ENCODE results near the gene GRB14. TPM values are rescaled to one million over a fixed set of nuclear protein-coding genes. Genes with fewer than 3 reads are reported as not detected.
"Not testable (repeated sequence)": the region's sequence is repeated elsewhere in the genome, so short reads cannot be mapped to it uniquely, and the experiment has no call there.

GRB14 gene
- total RNA-seq, 1 donor from 2014 or later = 0.43 TPM

DNA sequence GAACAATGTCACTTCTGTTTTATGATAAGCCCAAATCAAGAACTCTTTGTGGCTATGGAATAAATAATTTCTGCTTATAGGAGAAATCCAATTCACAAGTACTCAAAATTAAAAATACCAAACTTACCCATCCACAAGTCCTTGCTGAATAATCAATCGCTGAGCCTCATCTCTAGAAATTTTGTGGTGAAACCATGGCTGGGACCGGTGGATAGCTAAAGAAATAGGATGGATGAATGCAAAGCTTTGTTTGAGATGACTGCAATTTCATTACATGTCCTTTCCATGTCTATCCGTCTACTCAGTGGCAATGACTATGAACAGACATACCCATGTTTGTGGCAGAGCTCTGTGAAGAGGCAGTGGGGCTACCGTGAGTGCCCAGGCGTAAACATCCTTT, 124.4 kb downstream of the GRB14 start:
- no peak for DNase-seq (ENCODE audit: low read depth)

DNA sequence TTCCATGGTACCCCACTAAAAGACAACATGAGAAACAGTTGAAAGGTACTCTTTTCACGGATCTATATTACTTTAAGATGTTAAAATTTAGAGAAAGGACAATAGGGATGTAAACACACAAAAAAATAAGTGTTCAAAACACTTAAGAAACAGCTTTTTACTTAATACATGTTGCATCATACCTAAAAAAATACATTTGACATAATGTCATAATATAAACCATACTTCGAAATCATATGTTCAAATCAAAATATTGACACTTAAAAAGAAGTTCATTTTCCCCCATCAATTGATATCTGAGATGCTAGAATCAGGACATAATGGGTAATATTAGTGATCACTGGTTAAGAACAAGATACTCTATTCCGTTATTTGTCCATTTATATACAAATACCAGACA, 124.9 kb downstream of the GRB14 start:
- DNase-seq (ENCODE audit: low read depth) = no peak

- DNase-seq (ENCODE audit: low read depth) = peak; percentile 71
These were observed 125.6 kb downstream of the GRB14 start for GRCh38 chr2:164495491-164496223.

DNA sequence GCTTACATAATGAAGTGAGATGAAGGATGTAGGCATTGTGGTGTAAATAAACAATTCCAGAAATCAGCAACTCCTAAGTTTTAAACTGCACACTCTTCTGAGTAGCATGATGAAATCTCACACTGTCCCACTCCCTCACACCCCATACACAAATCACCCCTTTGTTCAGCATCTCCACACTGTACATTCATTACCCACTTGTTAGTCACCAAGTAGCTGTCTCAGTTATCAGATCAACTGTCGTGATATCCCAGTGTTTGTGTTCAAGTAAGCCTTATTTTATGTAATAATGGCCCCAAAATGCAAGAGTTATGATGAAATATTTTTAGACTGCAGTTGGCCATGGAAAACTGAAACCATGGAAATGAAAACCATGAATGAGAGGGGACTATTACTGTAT, 135.7 kb downstream of the GRB14 start:
- DNase-seq (ENCODE audit: low read depth) = no peak

DNA sequence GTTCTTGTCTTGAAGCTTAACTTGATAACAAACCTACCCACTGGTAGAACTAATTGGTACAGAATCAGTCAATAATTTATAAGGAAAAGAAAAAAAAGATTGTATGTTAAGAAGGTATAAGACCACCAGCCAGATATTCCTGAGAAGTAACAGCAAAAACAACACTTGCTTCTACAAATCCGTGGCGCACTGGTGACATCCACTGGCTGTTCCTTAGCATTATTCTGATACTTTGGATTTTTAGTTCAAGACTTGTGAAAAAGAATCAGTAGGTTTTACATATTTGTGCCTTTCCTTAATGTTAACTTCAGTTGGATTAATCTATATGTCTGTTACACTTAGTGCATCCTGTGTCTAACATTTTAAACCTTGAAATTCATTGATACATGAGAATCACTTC, 141.8 kb downstream of the GRB14 start:
- DNase-seq (ENCODE audit: low read depth) = peak; percentile 46

DNA sequence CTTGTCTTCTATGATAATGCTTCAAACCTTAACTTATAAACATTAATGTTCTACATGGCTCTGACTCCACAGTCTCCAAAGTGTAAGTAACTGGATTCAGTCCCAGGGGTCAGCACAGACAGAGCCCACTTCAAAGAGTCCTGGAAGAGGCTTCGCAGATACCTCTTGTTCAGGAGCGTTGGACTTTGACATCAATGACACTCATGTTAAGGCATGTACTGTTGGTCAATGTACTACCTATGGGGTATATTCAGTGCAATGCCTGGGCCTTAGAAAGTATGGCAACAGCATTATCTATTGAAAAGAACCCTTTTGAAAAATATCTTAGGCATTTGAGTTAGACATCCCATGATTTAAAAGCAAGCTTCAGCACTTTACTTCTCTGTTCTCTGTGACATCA, 143.1 kb downstream of the GRB14 start:
- no peak for DNase-seq (ENCODE audit: low read depth)

- DNase-seq (ENCODE audit: low read depth) = no peak
These were observed 146.4 kb downstream of the GRB14 start for GRCh38 chr2:164474873-164475272.

DNA sequence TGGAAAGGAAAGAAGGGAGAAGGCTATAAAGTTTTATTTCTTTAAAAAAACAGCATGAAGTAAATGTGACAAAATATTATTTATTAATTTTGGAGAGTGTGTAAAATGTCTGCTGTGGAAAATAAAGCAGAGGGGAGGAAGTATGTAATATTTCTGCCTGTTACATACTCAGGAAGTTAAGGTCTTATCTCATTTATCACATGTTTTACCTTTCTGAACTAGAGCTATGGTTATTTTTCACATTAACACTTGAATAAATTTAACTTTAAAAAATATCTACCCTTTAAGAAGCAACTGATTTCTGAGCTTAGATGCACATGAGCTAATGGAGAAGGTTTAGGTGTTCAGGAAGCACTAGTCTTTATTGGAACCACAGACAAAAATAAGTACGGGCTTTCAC, 148.3 kb downstream of the GRB14 start:
- DNase-seq (ENCODE audit: low read depth) = no peak

- DNase-seq (ENCODE audit: low read depth) = not testable (repeated sequence)
These were observed 156.2 kb downstream of the GRB14 start for GRCh38 chr2:164465047-164465446.

GRCh38 chr2:164464376-164464775, 156.9 kb downstream of the GRB14 start:
- no peak for DNase-seq (ENCODE audit: low read depth)

GRCh38 chr2:164458792-164459191, 162.5 kb downstream of the GRB14 start:
- no peak for DNase-seq (ENCODE audit: low read depth)

GRCh38 chr2:164457271-164457670, 164.0 kb downstream of the GRB14 start:
- peak; percentile 55 for DNase-seq (ENCODE audit: low read depth)

DNA sequence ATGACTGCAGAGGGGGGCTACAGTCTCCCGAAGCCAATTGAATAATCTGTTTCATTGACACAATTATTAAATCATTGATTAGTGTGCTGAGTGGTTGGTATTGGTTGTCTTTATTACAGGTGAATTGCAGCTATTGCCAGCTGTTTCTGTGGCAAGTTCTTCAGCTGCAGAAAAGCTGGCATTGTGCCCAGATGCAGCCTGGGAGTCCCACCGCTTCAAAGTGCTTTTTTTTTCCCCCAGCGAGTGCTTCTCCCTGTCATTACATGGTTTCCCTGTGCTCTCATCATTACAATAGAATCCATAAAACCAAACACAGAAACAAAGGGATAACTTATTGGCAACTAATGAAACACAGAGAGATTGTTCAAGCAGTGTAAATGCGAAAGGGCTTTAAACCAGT, 164.7 kb downstream of the GRB14 start:
- no peak for DNase-seq (ENCODE audit: low read depth)

DNA sequence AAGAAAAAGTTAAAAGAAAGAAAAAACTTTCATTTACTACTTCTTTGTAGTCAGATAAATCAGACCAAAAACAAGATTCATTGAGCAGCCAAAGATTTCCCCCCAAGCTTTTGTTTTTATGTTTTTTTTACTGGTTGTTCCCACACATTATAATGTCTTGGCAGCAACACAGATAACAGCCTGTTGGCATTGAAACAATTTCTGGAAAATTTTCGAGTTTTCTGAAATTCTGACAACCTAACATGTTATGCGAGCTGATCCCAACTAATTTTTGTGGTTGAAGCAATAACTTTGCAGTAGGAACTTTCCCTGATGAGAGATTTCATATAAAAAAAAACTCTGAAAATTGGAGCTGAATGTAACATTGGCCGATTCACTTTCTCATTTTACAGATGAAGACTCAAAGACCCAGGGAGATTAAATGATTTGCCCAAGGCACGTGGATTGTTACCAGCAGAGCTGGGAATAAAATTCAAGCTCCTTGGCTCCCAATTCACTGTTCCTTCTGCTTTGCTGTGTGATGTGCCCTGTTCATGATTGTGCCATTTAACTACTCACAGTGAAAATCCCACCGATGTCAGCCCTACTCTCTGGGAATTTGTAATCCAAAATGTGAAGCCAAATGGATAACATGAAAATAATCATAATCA, 167.5 kb downstream of the GRB14 start:
- no peak for DNase-seq (ENCODE audit: low read depth)

DNA sequence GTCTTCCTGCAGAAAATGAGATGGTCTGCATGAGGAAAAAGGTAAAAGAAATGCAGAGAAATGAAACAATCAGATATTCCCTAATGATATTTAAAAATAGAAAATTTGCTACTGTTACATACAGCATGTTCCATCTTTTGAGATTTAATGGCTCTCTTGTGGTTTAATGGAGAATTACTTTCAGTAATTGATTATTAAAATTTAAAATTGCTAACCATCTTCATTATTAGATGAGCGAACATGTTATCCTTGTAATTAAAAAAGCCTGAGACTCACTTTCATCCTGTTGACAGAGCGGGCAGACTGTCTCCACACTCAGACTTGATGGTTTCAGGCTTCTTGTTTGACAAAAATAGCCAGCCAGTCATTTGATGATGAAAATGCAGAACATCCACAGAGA, 171.0 kb downstream of the GRB14 start:
- DNase-seq (ENCODE audit: low read depth) = no peak

DNA sequence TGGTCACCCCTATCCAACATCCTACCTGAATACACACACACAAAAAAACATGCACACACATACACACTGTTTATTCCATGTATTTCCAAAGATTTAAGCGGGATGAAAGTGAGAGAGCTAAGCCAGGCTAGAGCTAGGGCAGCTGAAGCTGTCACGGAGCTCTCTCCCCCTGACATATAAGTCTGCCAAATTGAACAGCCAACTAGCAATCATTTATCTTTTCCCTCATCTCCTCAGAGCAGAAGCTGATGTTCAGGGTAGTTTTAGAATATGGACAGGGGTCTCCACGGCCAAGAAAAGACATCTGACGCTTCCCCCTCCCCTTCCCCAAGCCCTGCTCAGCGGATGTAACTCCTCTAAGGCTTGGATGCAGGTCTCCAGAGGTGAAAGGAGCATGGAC, 171.6 kb downstream of the GRB14 start:
- DNase-seq (ENCODE audit: low read depth) = no peak

- DNase-seq (ENCODE audit: low read depth) = no peak
These were observed 173.6 kb downstream of the GRB14 start for GRCh38 chr2:164447660-164448059.

Other genes starting within 250 kb of the GRB14 start
- gene COBLL1, start 220.3 kb upstream of the GRB14 start, total RNA-seq = 2.3 and 5.6 TPM in 2 replicates